Stimulated activated naive CD8-positive, alpha-beta T cell treated with anti-CD3 and anti-CD28 coated beads, Interleukin-15, amount 100 ng/mL, for 72 hours (primary cell): ENCODE data around the gene CD101.
"Not testable (repeated sequence)": the region's sequence is repeated elsewhere in the genome, so short reads cannot be mapped to it uniquely, and the experiment has no call there.

Source experiments
- ATAC-seq: fragments of 150-1000 bp; cut with Tn5 transposase; 2 replicates; pipeline ENCODE4 v1.10.0; 2021; ENCODE audit warnings: mild to moderate bottlenecking, moderate library complexity
- DNase-seq, 2 donors: peaks; one replicate each; pipeline ENCODE4 v3.0.0; 2021 to 2022
- H3K27ac Mint-ChIP-seq, 2 donors: one replicate each; pipeline ENCODE4 v1.8.0; 2022; ENCODE audit warnings: mild to moderate bottlenecking in 2 of 2, mixed read lengths in 2 of 2, moderate library complexity in 2 of 2
- H3K27me3 Mint-ChIP-seq: one replicate; pipeline ENCODE4 v1.8.0; 2022; ENCODE audit warnings: mixed read lengths
- H3K4me1 Mint-ChIP-seq: one replicate; pipeline ENCODE4 v1.8.0; 2022; ENCODE audit warnings: mild to moderate bottlenecking, mixed read lengths
- H3K4me3 Mint-ChIP-seq, 2 donors: one replicate each; pipeline ENCODE4 v1.8.0; 2022; ENCODE audit warnings: mild to moderate bottlenecking in 2 of 2, mixed read lengths in 2 of 2, moderate library complexity in 1 of 2
- H3K9me3 Mint-ChIP-seq, 2 donors: one replicate each; pipeline ENCODE4 v1.8.0; 2022; ENCODE audit warnings: mixed read lengths in 2 of 2

The CD101 gene

DNA sequence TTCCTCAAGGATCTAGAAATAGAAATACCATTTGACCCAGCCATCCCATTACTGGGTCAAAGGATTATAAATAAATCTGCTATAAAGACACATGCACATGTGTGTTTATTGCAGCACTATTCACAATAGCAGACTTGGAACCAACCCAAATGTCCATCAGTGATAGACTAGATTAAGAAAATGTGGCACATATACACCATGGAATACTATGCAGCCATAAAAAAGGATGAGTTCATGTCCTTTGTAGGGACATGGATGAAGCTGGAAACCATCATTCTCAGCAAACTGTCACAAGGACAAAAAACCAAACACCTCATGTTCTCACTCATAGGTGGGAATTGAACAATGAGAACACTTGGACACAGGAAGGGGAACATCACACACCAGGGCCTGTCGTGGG, 21.3 kb upstream of the CD101 start:
- ATAC-seq = not testable (repeated sequence)

DNA sequence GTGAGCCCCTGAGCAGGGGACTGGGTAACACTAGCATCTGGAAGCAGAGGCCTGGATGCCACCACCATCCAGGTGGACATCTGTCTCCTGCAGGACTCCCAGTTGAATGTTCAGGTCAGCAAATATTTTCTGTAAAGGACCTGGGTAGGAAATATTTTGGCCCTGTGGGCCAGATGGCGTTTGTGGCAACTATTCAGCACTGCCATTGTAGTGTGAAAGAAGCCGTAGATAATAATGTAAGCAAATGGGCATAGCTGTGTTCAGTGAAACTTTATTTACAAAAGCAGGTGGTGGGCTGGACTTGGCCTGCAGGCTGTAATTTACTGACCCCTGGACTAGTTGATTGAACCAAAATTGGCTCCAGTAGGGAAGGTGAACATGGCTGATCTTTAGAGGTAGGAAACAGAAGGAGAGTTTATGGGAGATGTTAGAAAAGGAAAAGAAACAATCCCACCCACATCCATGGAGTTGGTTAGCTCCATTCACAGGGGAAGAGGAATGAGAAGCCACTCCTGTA, 20.0 kb upstream of the CD101 start:
- Mint-ChIP-seq H3K27ac (no peak overlapping the region), H3K27me3 (no peaks in the 10 kb centered on the region), H3K4me1 (peaks cover 25% of the 10 kb centered on the region), H3K9me3 (no peaks in the 10 kb centered on the region), H3K4me3 (no peak overlapping the region)
- DNase-seq (no peak), ATAC-seq (no peak)

More for the DNA sequence above, 21.3 kb upstream of the CD101 start:
- not testable (repeated sequence) for H3K27ac Mint-ChIP-seq, DNase-seq, H3K9me3 Mint-ChIP-seq, H3K27me3 Mint-ChIP-seq, H3K4me3 Mint-ChIP-seq
- peaks cover 15% of the 10 kb centered on the region for H3K4me1 Mint-ChIP-seq

- DNase-seq = no peak
- Mint-ChIP-seq H3K27me3 (no peaks in the 10 kb centered on the region), H3K4me3 (no peak overlapping the region), H3K9me3 (no peaks in the 10 kb centered on the region), H3K27ac (no peak overlapping the region), H3K4me1 (peaks cover 34% of the 10 kb centered on the region)
- ATAC-seq = no peak
Observed at GRCh38 chr1:116982319-116983004, 19.1 kb upstream of the CD101 start.

GRCh38 chr1:116983112-116983511, 18.4 kb upstream of the CD101 start:
- Mint-ChIP-seq H3K4me3 (no peak overlapping the region), H3K27ac (no peak overlapping the region), H3K27me3 (no peaks in the 10 kb centered on the region), H3K4me1 (peaks cover 40% of the 10 kb centered on the region), H3K9me3 (no peaks in the 10 kb centered on the region)
- no peak for DNase-seq
- no peak for ATAC-seq

DNA sequence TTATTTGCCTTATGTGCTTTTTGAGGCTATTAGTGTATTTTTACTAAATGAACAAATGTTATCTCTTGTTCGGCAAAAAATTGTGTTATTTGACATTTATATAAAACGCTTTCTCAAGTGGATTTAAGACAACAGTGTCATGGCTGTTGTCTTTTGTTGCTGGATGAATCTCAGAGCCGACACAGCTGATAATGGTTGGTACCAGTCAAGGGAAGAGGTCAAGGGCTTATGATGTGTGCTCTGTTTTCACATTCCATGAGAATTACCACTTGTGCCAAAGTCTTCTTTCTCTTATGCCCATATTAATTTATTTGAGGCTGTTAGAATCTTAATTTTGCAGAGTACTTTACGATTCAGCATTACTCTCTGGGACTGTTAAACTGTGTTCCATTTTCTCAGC, 17.9 kb upstream of the CD101 start:
- Mint-ChIP-seq H3K9me3 (no peaks in the 10 kb centered on the region), H3K27me3 (no peaks in the 10 kb centered on the region), H3K27ac (no peak overlapping the region), H3K4me3 (no peak overlapping the region), H3K4me1 (peaks cover 46% of the 10 kb centered on the region)
- ATAC-seq (no peak), DNase-seq (no peak)

DNA sequence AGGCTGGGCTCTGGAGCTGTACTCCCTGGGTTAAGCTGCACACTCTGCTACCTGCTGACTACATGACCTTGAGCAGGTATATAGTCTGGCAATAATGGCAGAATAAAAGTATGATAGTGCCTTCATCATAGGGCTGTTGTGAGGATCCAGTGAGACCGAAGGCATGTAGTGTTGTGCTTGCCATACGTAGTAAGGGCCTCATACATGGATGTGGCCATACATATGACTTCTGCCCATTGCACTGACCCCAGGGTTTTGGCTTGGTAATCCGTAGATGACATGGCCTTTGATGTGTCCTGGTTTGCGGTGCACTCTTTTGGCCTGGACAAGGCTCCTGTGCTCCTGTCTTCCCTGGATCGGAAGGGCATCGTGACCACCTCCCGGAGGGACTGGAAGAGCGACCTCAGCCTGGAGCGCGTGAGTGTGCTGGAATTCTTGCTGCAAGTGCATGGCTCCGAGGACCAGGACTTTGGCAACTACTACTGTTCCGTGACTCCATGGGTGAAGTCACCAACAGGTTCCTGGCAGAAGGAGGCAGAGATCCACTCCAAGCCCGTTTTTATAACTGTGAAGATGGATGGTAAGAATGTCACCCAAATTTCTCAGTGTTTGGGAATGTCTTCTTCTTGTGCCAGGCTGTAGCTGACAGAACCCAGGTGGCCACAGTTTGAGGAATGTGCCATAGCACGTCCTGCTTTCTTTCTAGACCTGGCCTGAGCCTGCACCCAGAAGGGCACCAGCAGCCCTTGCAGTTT, 17.0 kb upstream of the CD101 start:
- peaks cover 52% of the 10 kb centered on the region for H3K4me1 Mint-ChIP-seq
- no peaks in the 10 kb centered on the region for H3K27me3 Mint-ChIP-seq
- no peak overlapping the region for H3K27ac Mint-ChIP-seq
- DNase-seq = no peak
- H3K4me3 Mint-ChIP-seq = no peak overlapping the region
- ATAC-seq = no peak
- H3K9me3 Mint-ChIP-seq = no peaks in the 10 kb centered on the region

DNA sequence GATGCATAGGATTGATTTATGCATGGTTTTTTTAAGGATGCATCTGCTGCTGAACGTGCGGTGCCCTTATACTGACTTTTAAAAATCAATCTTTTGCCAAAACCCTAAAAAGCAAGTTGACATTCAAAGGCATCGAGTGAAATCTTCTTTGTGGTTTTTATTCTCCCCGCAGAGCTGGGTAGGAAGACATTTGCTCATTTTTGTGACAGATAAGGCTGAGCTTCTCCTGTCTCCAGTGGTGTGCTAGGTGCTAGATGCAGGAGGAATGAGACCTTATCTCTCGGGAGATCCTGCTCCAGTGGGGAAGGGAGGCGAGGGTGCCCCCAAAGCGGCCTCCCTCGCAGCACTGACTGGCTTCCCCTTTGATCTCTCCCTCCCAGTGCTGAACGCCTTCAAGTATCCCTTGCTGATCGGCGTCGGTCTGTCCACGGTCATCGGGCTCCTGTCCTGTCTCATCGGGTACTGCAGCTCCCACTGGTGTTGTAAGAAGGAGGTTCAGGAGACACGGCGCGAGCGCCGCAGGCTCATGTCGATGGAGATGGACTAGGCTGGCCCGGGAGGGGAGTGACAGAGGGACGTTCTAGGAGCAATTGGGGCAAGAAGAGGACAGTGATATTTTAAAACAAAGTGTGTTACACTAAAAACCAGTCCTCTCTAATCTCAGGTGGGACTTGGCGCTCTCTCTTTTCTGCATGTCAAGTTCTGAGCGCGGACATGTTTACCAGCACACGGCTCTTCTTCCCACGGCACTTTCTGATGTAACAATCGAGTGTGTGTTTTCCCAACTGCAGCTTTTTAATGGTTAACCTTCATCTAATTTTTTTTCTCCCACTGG, 14.9 kb upstream of the CD101 start:
- peak overlapping the region; percentile 75 to 85 for H3K4me3 Mint-ChIP-seq
- DNase-seq = peak; percentile 45 to 47
- H3K4me1 Mint-ChIP-seq = peaks cover 69% of the 10 kb centered on the region
- no peaks in the 10 kb centered on the region for H3K9me3 Mint-ChIP-seq
- H3K27me3 Mint-ChIP-seq = no peaks in the 10 kb centered on the region
- H3K27ac Mint-ChIP-seq = peak overlapping the region; percentile 97 to 99
- ATAC-seq = peak; percentile 56

DNA sequence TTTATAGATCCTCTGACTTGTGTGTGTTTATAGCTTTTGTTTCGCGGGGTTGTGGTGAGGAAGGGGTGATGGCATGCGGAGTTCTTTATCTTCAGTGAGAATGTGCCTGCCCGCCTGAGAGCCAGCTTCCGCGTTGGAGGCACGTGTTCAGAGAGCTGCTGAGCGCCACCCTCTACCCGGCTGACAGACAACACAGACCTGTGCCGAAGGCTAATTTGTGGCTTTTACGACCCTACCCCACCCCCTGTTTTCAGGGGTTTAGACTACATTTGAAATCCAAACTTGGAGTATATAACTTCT, 14.4 kb upstream of the CD101 start:
- Mint-ChIP-seq H3K4me1 (peaks cover 74% of the 10 kb centered on the region), H3K4me3 (peak overlapping the region; percentile 75 to 85), H3K9me3 (no peaks in the 10 kb centered on the region), H3K27me3 (no peaks in the 10 kb centered on the region), H3K27ac (peak overlapping the region; percentile 97 to 99)
- DNase-seq = peak; percentile 59 to 71
- peak; percentile 92 for ATAC-seq

- Mint-ChIP-seq H3K27me3 (no peaks in the 10 kb centered on the region), H3K9me3 (peaks cover 0 to 4% of the 10 kb centered on the region in 2 donors), H3K4me3 (no peak overlapping the region), H3K27ac (peak overlapping the region in 1 of 2 donors; percentile 38), H3K4me1 (peaks cover 74% of the 10 kb centered on the region)
- DNase-seq (no peak), ATAC-seq (no peak)
Observed at GRCh38 chr1:116988248-116988647, 13.3 kb upstream of the CD101 start.

DNA sequence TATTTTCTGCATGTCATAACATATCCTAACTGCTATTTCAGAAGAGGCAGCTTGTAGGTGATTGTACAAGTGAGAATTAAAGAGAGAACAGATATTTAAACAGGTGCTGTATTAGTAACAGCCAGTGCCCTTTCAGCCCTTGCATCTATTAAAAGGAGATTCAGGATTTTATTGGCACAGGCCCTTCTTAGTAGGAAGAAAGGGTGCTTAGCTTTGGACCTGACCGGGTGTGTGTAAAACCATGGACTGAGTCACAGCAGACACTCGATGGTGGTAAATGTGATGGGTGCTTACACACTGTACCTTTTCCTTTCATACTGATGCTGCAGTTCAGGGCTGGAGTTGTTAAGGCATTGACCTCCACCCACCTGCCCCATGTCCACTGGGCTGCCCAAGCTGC, 12.7 kb upstream of the CD101 start:
- H3K4me1 Mint-ChIP-seq = peaks cover 73% of the 10 kb centered on the region
- no peak overlapping the region for H3K27ac Mint-ChIP-seq
- no peak for DNase-seq
- no peak overlapping the region for H3K4me3 Mint-ChIP-seq
- ATAC-seq = no peak
- H3K27me3 Mint-ChIP-seq = no peaks in the 10 kb centered on the region
- H3K9me3 Mint-ChIP-seq = peaks cover 0 to 4% of the 10 kb centered on the region in 2 donors

DNA sequence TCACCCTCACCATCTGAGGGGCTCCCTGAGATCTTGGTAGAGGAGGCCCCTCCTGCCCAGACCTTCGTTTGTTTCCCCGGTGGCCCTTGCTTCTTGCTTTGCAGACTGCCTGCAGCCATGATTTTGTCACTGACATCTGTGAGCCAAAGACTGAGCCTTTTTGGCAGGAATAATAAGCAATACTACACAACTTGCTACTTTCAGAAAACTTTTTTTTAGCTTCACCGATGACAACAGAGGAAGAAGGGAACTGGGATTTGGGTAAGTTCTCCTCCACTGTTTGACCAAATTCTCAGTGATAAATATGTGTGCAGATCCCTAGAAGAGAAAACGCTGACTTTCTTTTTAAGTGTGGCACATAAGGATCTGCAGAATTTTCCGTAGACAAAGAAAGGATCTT, 11.7 kb upstream of the CD101 start:
- Mint-ChIP-seq H3K27ac (no peak overlapping the region), H3K9me3 (peaks cover 0 to 4% of the 10 kb centered on the region in 2 donors), H3K4me1 (peaks cover 64% of the 10 kb centered on the region), H3K27me3 (no peaks in the 10 kb centered on the region), H3K4me3 (no peak overlapping the region)
- no peak for ATAC-seq
- no peak for DNase-seq

GRCh38 chr1:116990612-116991151, 10.9 kb upstream of the CD101 start:
- Mint-ChIP-seq H3K27ac (no peak overlapping the region), H3K4me3 (no peak overlapping the region), H3K4me1 (peaks cover 58% of the 10 kb centered on the region), H3K9me3 (peaks cover 0 to 4% of the 10 kb centered on the region in 2 donors), H3K27me3 (no peaks in the 10 kb centered on the region)
- no peak for ATAC-seq
- DNase-seq = no peak

DNA sequence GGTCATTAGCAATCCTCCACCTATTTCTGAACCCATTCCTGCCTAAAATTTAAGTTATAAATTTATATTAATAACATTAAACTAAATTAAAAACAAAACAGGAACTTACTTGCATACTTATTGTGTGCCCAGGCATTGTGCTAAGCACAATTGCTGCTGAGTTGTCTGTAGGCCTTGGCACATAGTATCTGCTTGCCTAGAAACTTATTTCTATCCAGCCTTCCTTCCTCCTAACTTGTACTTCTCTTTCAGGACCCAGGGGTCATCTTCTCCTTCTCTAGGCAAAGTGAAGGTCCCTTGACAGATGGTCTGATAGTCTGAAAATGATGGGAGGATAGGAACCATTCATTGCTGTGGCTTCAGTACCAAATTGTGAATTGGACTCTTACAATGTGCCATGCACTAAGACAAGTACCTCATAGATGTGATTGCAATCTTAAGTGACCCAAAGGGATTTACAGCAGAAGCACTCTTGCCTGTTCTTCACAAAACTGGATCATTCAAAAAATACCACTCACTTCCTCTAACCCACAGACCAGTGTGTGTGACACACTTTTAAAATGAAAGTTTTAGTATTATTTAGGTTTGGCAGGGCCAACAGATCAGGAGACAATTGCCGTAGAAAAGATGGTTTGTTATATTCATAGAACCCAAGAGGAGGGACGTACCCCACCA, 10.3 kb upstream of the CD101 start:
- H3K4me3 Mint-ChIP-seq = peak overlapping the region; percentile 27 to 45
- peak overlapping the region in 1 of 2 donors; percentile 23 for H3K27ac Mint-ChIP-seq
- DNase-seq (no peak), ATAC-seq (no peak)
- peaks cover 0 to 4% of the 10 kb centered on the region in 2 donors for H3K9me3 Mint-ChIP-seq
- H3K4me1 Mint-ChIP-seq = peaks cover 52% of the 10 kb centered on the region
- no peaks in the 10 kb centered on the region for H3K27me3 Mint-ChIP-seq

DNA sequence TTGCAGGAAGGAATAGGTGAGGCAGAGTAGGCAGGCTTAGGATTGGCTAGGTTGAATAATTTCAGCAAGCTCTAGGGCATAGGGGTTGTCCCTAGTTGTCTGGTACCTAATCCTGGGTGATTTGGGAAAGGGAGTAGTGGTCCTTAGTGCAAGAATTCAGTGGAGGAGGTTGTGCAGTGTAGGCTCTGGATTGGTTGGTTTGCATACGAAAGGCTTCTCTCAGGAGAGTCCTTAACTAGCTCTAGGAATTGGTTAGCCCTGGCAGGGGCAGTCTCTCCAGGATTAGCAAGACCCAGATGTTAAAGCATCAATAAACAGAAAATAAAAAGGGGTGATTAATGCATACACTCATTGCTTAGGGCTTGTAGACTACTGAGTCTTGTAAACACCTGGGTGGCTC, 9.6 kb upstream of the CD101 start:
- H3K4me1 Mint-ChIP-seq = peaks cover 46% of the 10 kb centered on the region
- H3K27ac Mint-ChIP-seq = peak overlapping the region in 1 of 2 donors; percentile 23

GRCh38 chr1:116993286-116993685, 8.3 kb upstream of the CD101 start:
- H3K4me3 Mint-ChIP-seq = no peak overlapping the region
- H3K27me3 Mint-ChIP-seq = no peaks in the 10 kb centered on the region
- ATAC-seq = no peak

More for the DNA sequence above, 9.6 kb upstream of the CD101 start:
- ATAC-seq (no peak), DNase-seq (no peak)
- H3K27me3 Mint-ChIP-seq = no peaks in the 10 kb centered on the region
- peaks cover 0 to 4% of the 10 kb centered on the region in 2 donors for H3K9me3 Mint-ChIP-seq
- peak overlapping the region; percentile 27 to 45 for H3K4me3 Mint-ChIP-seq

More at GRCh38 chr1:116993286-116993685, 8.3 kb upstream of the CD101 start:
- Mint-ChIP-seq H3K4me1 (peaks cover 32% of the 10 kb centered on the region), H3K9me3 (peaks cover 0 to 4% of the 10 kb centered on the region in 2 donors), H3K27ac (no peak overlapping the region)
- DNase-seq = no peak
